ENCODE data around the gene ATP1B3.
"Not testable (repeated sequence)": the region's sequence is repeated elsewhere in the genome, so short reads cannot be mapped to it uniquely, and the experiment has no call there.

Gene ATP1B3

GRCh38 chr3:141839389-141839788 is 37.1 kb upstream of the ATP1B3 start:
- DNase-seq (ENCODE audit: low spot score) = no peak
- TF ChIP-seq CTCF (IDR thresholded peaks at IDR 0.05; ENCODE audit: extremely low read depth, insufficient read depth, missing control alignments) = no peak
- in situ Hi-C loops (cut with MboI; ENCODE audit: low pct_unique_long_range_greater_than_20kb, low sequenced_read_pairs, unreplicated experiment) = no loop called here

DNA sequence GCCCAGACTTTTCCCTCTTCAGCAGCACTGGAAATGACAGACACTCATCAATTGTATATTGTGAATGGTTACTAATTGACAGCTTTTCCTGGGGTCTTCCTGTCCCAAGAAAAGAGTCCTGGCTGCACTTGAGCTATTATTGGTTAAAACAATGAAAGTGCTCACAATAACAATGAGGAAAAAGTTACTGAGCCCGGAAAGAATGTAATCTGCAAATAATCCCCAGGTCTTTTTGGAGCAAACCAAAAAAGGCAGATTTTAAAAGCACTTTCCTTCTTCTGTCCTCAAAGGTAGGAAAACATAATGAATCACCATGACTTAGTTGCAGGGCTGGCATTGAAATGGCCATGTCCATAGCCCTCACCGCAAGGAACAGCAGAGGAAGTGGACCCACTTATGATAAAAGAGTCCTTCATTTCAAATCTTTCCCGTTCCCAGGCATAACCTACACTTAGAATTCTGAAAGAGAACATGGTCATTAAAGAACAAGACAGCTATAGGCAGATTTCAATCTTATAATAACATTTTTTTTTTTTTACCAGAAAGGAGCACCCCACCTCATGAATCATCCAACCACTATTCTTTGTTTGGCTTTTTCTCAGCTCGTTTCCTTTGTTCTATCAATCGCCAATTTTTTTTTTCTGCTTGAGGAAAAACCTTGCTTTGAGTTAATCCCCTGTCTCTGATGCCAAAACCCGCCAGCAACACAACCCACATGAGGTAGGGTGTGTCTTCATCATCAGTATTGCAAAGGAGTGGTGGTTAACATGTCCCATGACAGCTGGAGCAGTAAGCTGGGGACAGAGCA is 35.5 kb upstream of the ATP1B3 start:
- TF ChIP-seq CTCF (IDR thresholded peaks at IDR 0.05; ENCODE audit: extremely low read depth, insufficient read depth, missing control alignments) = no peak
- DNase-seq (ENCODE audit: low spot score) = no peak
- in situ Hi-C loops (cut with MboI; ENCODE audit: low pct_unique_long_range_greater_than_20kb, low sequenced_read_pairs, unreplicated experiment) = no loop called here

DNA sequence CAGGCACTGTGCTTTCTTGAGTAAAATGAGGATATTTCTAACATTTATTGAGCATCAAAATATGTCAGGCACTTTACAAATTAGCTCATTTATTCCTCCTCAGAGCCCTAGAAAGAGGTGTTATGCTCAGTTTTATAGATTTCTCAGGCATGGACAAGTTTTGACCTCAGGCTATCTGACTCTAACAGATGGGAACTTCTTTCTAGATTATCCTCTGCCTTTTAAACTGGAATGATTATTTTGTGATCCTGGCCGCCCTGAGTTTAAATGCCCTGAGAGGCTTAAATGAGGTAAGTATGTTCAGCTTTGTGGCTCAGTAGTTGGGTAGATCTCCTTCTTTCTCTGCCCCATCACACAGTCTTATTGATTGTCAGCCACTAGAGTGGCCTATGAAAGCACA is 32.3 kb upstream of the ATP1B3 start:
- DNase-seq (ENCODE audit: low spot score) = no peak
- TF ChIP-seq CTCF (IDR thresholded peaks at IDR 0.05; ENCODE audit: extremely low read depth, insufficient read depth, missing control alignments) = no peak
- in situ Hi-C loops (cut with MboI; ENCODE audit: low pct_unique_long_range_greater_than_20kb, low sequenced_read_pairs, unreplicated experiment) = no loop called here

GRCh38 chr3:141844812-141845211 is 31.6 kb upstream of the ATP1B3 start:
- no peak for TF ChIP-seq CTCF (IDR thresholded peaks at IDR 0.05; ENCODE audit: extremely low read depth, insufficient read depth, missing control alignments)
- DNase-seq (ENCODE audit: low spot score) = no peak
- in situ Hi-C loops (cut with MboI; ENCODE audit: low pct_unique_long_range_greater_than_20kb, low sequenced_read_pairs, unreplicated experiment) = no loop called here

- no peak for DNase-seq (ENCODE audit: low spot score)
- TF ChIP-seq CTCF (IDR thresholded peaks at IDR 0.05; ENCODE audit: extremely low read depth, insufficient read depth, missing control alignments) = no peak
- in situ Hi-C loops (cut with MboI; ENCODE audit: low pct_unique_long_range_greater_than_20kb, low sequenced_read_pairs, unreplicated experiment) = no loop called here
Observed at GRCh38 chr3:141845407-141846049, 30.9 kb upstream of the ATP1B3 start.

GRCh38 chr3:141846050-141846433 is 30.4 kb upstream of the ATP1B3 start:
- DNase-seq (ENCODE audit: low spot score) = no peak
- in situ Hi-C loops (cut with MboI; ENCODE audit: low pct_unique_long_range_greater_than_20kb, low sequenced_read_pairs, unreplicated experiment) = no loop called here
- TF ChIP-seq CTCF (IDR thresholded peaks at IDR 0.05; ENCODE audit: extremely low read depth, insufficient read depth, missing control alignments) = no peak

- DNase-seq (ENCODE audit: low spot score); in situ Hi-C loops (cut with MboI; ENCODE audit: low pct_unique_long_range_greater_than_20kb, low sequenced_read_pairs, unreplicated experiment): not testable (repeated sequence)
Observed at GRCh38 chr3:141848159-141848748, 28.2 kb upstream of the ATP1B3 start.

Data from GM13977 (cell line).